Hematopoietic multipotent progenitor cell treated with erythropoietin and hydrocortisone succinate and interleukin-3 and kit ligand, for 8 days (in vitro differentiated cells): Measurements from ENCODE around the gene IMPDH1.

Experiments
- DNase-seq: peaks from one replicate; pipeline ENCODE4 v3.0.0-alpha.2; 2015

IMPDH1 gene

DNA sequence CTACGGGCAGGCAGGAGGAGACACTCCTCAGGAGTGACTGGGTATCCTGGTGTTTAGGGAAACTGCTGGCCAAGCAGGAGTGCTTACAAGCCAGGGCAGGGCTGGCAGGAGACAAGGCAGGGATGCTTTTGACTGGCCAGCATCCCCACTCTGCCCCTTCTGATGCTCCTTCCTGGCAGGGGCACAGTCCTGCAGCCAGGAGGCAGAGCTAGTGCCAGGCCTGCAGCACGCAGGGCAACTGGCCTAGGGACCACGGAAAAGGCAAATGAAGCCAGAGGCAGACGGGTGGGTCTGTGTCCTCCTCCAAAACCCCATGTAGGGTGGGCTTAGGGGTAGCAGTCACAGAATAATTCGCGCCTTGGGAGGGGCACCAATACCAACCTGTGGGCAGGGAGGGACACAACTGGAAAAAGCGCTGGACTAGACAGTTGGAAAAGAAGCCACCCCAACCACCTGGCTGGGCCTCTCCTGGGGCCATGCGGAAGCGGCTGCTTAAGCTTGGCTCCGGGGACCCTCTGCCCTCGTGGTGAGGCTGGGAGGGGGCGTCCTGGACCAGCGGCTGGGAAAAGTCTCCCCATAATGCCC is 4.8 kb downstream of the IMPDH1 start:
- DNase-seq, result no peak

DNA sequence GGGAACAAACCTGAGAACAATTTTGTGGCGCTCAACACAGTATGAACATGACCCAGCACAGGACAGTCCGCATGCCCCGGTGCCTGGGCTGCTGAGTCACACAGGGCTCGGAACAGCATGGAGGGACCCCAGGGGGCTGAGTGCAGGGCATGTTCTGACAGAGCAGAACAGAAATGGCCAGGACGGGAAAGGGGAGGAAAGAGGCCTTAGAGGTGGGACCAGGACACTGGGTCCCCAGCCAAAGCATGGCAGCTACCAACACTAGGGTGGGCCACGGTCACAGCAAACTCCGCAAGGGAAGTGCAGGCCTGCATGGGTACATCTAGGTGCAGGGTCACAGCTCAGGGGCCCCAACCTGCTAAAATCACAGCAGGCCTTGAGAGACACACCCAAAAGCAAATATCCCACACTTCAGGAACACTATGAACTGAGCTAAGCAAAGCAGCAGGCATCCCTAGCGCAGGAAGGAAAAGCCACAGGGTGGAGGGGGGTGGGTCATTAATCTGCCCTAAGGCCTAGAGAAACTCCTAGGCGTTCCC is 5.6 kb downstream of the IMPDH1 start:
- no peak for DNase-seq

DNA sequence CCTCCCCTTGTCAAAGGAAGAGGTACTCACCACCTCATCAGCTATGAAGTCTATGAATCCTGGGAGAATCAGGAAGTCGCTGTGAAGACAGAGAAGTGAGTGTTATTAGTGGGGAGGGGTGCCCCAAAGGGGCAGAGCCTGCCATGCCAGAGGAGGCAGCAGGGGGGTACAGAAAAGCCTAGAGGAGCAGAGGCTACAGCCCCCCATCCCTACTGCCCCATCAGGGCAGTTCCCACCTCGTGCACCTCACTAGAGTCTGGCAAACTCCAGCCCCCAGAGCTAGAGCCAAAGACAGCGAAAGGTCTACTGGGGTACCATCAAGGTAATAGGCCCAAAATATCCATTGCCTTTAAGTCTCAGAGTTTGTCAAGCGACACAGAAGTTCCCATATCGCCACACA is 6.1 kb downstream of the IMPDH1 start:
- DNase-seq, result no peak

DNA sequence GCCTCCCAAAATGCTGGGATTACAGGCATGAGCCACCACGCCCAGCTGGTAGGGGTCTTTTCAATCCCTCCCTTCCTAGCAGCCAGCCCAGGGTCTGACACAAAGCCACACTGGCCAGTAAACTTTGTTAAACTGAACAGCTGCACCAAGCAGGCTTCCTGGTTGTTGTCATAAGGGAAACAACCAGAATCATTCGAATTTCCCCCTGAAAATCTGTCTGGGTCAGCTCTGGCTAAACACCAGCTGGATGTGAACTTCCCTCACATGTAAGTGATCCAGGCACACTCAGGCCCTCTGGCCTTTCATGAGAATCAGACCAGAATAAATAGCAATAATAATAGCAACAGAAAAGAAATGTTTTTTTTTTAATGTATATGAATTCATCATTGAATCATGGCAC is 7.4 kb downstream of the IMPDH1 start:
- DNase-seq, result no peak

DNA sequence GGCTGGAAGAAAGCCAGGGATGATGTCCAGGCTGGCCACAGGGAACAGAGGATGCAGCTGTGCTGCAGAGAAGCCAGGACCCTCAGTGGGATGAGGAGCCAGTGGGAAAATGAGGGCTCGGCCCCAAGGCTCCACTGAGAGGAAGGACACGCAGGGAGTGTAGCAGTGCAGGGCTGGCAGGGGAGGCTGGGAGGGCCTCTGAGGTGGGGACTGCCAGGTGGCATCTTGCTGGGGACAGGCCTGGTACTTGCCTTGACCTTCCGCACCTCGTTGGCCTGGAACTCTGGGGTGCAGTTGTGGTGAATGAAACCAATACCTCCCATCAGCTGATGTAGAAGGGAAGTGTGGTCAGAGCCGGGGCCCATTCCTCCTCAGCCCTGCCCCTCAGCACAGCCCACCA is 9.2 kb downstream of the IMPDH1 start:
- no peak for DNase-seq

DNA sequence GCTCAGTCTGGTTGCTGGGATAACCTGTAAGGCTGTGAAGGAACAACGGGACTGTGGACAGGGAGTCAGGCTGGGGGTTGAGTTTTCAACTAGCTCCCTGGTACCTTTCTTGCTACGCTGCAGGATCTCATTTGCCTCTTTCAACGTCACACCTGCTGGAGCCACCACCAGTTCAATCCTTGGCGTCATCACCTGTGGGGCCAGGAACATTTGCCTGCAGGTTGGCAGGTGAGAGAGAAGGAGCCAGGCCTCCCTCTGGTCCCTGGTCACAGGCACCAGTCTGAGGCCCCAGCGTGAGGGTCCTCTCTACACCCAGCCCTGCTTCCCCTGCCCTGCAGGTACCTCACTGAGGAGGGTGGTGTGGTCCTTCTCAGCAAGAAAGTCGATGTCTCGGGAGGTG is 9.8 kb downstream of the IMPDH1 start:
- DNase-seq, result no peak

DNA sequence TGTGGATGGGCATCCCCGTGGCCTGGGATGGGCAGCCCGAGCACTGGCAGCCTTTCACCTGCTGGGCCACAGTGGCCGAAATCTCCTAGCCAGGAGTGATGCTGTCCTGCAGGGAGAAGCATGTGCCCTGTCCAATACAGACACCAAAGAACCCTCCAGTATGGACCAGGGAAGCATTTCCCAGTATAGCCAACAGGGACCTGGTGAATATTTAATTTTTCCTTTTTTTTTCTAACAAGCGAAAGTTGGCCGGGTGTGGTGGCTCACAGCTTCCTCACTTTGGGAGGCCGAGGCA is 11.0 kb downstream of the IMPDH1 start:
- no peak for DNase-seq

DNA sequence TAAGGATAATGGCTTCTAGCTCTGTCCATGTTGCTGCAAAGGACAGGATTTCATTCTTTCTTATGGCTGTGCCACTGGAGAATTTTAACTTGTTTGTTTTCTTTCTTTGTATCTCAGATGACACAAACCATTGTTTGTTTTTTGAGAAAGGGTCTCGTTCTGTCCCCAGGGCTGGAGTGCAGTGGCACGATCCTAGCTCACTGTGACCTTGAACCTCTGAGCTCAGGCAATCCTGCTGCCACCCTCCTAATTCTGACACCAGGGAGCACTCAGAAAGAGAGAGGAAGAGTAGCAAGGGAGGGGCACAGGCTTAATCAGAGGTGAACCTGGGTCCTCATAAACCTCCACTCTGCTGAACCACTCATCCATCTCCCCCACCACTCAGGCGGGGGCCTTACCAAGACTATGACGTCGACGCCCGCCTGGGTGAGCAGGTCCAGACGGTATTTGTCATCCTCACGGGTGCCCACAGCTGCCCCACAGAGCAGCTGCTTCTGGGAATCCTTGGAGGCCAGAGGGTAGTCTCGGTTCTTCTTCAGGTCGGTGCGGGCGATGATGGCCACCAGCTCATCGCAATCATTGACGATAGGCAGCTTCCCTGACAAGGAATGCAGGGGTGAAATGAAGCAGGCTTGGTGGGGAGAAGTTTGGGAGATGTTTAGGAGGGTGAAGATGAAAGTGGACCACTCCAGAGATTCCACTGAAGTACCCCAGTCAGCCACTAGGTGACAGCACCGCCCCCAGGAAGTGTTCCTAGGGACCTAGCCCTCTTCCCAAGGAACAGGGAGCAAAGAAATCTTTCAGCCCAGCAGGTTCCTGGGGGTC is 11.6 kb downstream of the IMPDH1 start:
- DNase-seq, result peak; percentile 44

DNA sequence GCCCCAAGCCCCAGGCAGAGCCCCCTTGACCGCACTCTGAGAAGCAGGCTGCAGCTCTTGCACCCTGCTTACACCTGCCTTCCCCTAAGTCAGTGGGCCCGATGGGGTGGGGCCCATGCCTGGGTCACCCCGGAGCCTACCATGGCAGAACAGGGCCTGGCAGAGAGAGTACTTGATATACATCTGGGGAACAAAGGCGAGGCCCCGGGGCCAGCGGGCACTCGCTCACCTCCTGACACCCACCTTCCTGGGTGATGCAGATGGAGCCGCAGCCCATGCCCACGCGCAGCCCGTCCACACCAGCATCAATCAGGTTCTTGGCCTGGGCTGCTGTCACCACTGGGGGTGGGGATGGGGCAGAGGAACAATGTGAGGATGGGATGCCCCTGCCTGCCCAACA is 13.4 kb downstream of the IMPDH1 start:
- DNase-seq, result no peak

DNA sequence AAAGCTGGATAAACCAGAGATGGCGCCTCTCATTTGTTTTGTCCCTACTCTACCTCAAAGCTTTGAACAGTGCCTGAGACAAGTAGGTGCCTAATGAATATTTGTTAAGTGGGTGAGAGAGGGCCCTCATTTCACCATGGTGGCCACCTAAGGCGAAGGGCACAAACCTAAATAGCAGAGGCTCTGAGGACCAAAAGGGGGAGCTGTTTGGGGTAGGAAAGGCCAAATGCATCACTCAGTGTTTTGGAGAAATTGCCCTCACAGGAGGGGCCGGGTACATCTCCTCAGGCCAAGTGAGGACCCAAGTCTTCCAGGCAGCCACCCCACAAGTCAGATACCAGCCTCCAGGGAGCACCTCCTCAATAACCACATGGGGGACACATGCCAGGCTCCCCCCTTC is 14.0 kb downstream of the IMPDH1 start:
- no peak for DNase-seq

DNA sequence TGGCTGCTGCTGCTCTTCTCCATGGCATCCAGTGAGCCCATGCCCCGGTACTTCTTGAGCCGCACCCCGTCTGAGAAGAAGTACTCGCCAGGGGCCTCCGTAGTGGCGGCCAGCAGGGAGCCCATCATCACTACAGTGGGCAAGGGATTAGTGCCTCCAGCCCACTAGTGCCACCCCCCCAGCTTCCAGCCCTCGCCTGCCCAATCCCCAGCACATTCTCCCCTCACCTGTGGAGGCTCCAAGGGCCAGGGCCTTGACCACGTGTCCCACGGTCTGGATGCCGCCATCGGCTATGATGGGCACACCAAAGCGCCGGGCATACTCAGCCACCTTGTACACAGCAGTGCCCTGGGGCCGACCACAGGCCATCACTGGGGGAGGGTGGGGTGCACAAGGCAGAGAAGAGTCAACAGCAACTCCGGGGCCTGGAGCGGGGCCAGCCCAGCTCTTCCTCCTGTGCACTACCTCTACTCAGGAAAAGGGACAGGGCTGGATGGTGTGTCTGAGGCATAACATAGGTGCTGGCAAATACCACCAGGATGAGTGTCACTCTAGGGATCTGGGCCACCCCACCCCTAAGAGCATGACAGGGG is 14.8 kb downstream of the IMPDH1 start:
- no peak for DNase-seq

DNA sequence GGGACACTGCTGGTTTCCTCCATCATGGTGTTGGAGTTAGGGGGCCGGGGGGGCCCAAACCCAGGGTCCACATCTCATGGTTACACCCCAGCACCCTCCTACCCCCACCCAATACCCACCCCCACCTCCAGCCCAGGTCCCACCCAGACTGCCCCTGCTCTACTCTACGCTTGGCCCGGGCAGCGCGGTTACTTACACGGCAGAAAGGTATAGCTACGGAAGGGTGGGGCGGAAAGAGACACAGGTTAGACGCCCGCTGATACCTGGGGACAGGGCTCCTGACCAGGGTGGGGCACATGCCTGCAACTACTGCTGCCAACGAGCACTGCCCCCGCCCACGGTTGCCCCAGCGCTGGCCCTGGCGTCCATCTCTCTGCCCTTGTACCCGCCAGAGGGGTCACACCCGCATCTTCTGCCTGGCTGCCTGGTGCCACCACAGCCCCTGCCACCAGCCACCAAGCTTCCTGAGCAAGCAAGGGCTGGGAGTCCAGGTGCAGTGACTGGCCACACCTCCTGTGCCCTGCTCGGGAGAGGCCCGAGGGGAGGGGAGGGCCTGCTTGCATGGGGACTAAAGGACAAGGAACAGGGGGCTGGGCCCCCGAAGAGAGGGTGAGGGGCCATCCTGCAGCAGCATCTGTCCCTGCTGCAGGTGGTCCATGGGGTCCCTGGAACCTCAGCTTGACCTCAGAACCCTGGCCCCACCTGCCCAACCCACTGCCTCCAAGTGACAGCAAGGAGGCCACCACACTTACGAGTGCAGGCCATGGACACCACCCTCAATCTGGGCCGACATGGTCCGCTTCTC is 16.1 kb downstream of the IMPDH1 start:
- no peak for DNase-seq

DNA sequence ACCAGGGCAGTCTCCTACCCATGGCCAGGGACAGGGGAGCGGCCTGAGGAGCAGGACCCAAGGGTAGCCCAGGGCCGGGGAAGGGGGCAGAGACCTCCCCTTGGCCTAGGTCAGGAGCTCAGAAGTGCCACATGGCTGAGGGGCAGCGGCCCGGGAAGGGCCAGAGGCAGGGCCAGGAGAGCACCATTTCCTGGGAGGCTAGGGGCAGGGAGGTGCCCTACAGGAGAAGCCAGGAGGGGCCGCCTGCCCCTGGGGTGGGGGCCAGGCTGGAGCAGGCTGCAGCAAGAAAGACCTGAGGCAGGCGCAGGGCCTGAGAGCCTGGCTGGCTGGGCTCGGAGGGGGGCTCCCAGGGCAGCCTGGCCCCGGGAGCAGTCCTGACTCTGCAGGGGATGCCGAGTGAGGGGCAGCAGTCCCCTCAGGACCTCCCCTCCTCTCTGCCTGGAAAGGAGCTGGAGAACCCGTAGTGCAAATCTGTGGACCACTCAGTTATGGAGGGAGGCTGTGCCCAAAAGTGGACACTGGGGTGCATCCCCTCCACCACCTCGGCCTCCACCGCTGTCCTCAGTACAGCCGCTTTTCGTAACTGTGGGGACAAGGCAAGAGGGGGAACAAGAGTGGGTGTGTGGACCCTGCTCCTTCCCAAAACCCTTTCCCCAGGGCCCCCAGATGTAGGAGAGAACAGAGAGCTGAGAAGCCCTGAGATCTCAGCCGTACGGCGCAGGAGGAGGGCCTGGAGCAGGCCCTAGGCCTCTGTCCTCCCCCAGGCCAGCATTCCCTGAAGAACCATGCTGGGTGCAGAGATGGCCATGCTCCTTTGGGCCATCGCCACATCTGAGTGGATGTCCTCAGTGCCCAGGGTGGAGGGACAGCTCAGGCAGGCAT is 17.1 kb downstream of the IMPDH1 start:
- no peak for DNase-seq

DNA sequence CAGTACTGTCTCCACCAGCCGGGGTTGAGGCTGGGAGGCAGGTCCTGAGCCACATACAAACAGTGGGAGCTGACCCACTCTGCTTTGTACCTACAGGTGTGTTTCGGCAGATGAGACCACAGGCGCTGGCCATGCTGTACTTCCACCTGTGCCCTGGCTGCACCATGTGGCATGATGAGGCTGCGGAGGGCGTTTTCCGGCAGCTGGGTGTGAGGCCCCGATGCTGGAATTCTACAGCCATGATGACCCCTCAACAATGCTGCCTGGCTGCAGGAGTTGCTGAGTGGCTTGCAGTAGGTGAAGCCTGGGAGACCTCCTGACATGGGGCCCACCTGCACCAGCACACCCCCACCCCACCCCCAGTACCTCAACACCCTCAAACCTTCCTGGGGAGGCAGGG is 18.0 kb downstream of the IMPDH1 start:
- no peak for DNase-seq

DNA sequence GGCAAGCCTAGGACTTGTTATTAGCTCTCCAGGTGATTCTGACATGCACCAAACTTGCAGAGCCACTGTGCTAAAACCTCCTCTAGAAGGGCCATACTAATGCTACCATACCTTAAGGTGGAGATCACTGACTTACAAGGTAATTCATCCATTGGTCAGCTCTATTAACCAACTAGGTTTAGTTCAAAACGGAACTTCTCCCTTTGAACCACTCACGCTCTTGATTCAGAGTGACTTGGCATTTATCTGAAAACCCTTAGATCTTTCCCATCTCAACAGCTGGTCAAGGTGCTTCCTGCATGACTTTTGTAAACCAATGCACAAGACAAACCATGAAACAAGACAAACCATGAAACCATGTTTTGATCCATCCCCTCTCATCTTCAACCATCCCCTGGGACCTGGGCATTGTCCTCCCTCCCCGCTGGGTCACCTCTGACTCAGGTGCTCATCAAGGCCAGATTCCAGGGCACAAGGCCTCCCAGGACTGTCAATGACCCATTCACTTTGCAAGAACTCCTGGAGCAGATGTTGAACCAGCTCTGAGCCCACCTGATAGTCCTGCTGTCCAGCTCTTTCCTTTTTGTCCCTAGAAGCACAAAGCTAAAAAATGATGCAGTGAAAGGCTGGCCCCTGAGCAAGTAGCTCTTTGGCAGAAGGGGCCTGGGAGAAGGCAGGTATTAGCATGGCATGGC is 18.8 kb downstream of the IMPDH1 start:
- no peak for DNase-seq

DNA sequence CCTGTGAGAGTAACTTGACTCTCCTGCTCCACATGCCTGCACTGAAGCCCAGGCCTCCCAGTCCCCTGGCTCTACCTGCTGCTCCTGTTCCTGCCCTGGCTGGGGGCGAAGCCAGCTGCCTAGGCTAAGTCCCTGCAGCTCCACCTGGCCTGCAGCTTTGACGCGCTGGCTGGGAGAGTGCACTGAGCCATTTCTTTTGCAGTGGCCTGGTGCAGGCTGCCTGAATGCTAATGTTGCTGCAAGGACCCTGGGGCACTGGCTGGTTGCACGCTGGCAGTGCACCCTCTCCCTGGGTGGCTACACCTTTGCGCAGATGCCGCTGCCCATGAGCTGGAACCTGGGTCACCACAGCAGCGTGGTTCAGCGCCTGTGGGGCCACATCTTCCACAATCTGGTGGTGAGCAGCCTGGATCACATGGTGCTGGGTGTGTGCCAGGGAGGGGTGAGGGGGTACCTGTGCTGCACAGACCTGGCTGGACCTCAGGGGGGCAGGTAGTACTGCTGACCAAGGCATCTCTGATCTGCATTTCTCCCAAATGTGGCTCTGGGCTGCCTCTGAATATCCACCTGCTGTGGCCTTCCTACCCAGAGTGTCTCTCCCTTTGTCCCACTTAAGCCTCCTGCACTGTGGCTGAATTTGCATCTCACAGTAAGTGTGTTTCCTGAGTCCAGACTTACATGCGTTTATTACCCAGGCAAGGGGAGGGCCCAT is 20.0 kb downstream of the IMPDH1 start:
- DNase-seq, result no peak

DNA sequence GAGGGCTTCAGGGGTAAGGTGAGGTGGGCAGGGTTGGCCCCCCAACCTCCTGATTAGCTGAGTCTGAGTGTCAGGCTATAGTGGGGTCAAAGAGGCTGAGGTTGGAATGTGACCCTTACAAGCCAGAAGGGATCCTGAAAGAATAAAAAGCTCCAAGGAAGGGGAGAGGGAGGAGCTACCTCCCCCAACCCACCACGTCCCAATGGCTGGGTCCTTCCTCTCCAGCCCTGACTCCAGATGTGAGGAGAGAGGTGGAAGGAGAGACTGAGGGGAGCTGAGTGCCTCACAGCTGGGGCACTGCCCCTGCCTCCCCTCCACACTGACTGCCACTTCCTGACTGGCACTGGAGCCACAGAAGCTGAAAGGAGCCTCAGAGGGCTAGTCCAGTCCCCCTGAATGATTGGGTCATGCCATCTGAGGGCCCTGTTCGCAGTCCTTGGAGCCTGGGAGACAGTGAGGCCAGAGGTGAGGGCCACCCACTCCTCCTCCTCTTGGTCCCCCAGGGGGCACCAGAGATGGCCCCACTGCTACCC is 20.6 kb downstream of the IMPDH1 start:
- no peak for DNase-seq

DNA sequence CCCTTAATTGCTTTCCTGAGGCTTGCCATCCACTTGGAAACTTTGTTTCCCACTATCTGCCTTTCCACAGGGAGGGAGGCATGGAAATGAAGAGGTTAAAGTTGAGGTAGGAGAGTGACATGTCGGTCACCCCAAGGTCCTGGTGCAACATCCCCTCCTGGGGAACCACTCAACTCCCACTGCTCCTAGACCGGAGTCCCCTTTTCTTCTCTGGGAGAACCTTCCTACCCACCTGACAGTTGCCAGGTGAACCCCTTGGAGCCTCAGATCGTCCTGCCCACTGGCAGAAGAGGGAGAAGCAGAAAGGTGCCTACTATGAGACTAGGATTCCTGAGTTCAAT is 21.7 kb downstream of the IMPDH1 start:
- DNase-seq, result no peak

DNA sequence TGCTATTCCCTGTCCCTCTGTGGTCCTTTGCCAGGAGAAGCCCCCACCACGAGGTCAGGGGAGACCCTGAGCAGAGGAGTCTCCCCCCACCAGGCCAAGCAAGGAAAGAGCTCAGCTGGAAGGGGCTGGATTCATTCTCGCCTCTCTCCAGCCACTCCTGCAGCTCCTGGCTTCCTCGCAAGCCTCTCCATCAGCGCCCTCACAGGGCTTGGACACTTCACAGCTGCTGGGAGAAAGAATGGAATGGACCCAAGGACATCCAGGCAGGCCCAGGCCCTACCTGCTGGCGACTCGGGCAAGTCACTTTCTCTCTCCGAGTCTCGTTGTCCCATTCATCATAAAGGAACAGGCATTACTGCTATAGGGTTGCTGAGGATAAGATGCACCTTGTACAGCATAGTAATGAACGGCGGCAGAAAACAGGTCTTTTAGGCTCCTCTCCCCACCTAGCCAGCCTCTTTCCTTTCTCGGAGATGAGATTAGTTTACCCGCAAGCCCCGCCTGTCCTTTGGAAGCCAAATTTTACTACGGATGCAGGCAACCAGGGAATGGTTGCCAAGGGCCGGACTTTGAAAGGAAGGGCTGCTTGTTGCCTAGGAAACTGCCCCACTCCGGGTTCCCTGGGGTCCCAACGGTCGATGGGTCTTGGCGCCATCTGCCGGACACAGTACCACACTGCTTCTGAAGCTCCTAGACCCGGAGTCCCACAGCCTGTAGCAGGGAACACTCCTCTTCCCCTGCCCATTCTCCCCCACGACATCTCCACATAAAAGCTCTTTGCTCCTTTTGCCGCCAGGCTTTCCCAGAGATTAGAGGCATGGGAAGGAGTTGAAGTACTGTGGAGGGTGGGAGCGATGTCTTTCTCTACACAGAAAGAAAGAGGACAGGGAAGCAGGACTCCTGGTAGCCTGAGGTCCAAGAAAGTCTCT is 22.3 kb downstream of the IMPDH1 start:
- peak; percentile 70 for DNase-seq
